Liver (tissue), 9 donors: Measurements from ENCODE around the gene RIC8B. TPM values are rescaled to one million over a fixed set of nuclear protein-coding genes. Genes with fewer than 3 reads are reported as not detected.

Source experiments
- DNase-seq: peaks from one replicate; pipeline ENCODE4 v3.0.0-alpha.2; 2017; ENCODE audit warnings: low spot score
- H3K27ac ChIP-seq, 2 donors: one replicate each; pipeline ENCODE4 v1.7.0; 2013; ENCODE audit warnings: inconsistent platforms in 2 of 2, low read length in 2 of 2, control low read depth in 1 of 2, low read depth in 1 of 2, mild to moderate bottlenecking in 1 of 2
- H3K27me3 ChIP-seq, 4 donors: one replicate each; pipeline versions ENCODE4 v1.6.1 to v1.7.0; 2013; ENCODE audit warnings: low read length in 3 of 4, inconsistent platforms in 1 of 4, mild to moderate bottlenecking in 1 of 4, moderate library complexity in 1 of 4; ENCODE audit not compliant: control insufficient read depth in 4 of 4, insufficient read depth in 4 of 4
- H3K36me3 ChIP-seq, 4 donors: one replicate each; pipeline versions ENCODE4 v1.6.1 to v1.7.0; 2013; ENCODE audit warnings: low read length in 3 of 4, mild to moderate bottlenecking in 3 of 4, low read depth in 1 of 4, moderate library complexity in 1 of 4; ENCODE audit not compliant: control insufficient read depth in 4 of 4, insufficient read depth in 3 of 4
- H3K4me1 ChIP-seq, 4 donors: one replicate each; pipeline versions ENCODE4 v1.6.1 to v1.7.0; 2013; ENCODE audit warnings: low read length in 3 of 4, mild to moderate bottlenecking in 3 of 4, moderate library complexity in 1 of 4; ENCODE audit not compliant: control insufficient read depth in 4 of 4, insufficient read depth in 4 of 4
- H3K4me3 ChIP-seq, 3 donors: one replicate each; pipeline versions ENCODE4 v1.6.1 to v1.7.0; 2013; ENCODE audit warnings: low read length in 3 of 3, control low read depth in 1 of 3, low read depth in 1 of 3, mild to moderate bottlenecking in 1 of 3
- H3K9ac ChIP-seq, 2 donors: one replicate each; pipeline ENCODE4 v1.7.0; 2013; ENCODE audit warnings: low read length in 2 of 2, mild to moderate bottlenecking in 2 of 2, moderate library complexity in 2 of 2, control low read depth in 1 of 2, low read depth in 1 of 2
- H3K9me3 ChIP-seq, 4 donors: one replicate each; pipeline versions ENCODE4 v1.6.1 to v1.7.0; 2013; ENCODE audit warnings: low read length in 3 of 4; ENCODE audit not compliant: control insufficient read depth in 4 of 4
- ATF3 ChIP-seq: IDR thresholded peaks from 2 replicates; pipeline ENCODE4 v1.6.1; 2016; ENCODE audit warnings: antibody characterized with exemption
- CTCF ChIP-seq: fragments of 150-350 bp; IDR thresholded peaks from 2 replicates; pipeline ENCODE4 v1.5.1; 2017; ENCODE audit warnings: improper control_type of control experiment, low read depth, low read length; ENCODE audit not compliant: missing input control
- EGR1 ChIP-seq, 2 donors: IDR thresholded peaks; 2 replicates each; pipeline ENCODE4 v1.6.1; 2016 to 2018; ENCODE audit warnings: antibody characterized with exemption in 2 of 2, low read depth in 2 of 2
- FOXA1 ChIP-seq: IDR thresholded peaks from 2 replicates; pipeline ENCODE4 v1.6.1; 2016; ENCODE audit warnings: antibody characterized with exemption
- FOXA2 ChIP-seq: IDR thresholded peaks from 2 replicates; pipeline ENCODE4 v1.6.1; 2016; ENCODE audit warnings: antibody characterized with exemption
- GABPA ChIP-seq, 2 donors: IDR thresholded peaks in 1 of 2; conservative IDR thresholded peaks in 1 of 2; 2 replicates each; pipeline ENCODE4 v1.6.1; 2016; ENCODE audit warnings: antibody characterized with exemption in 2 of 2, mild to moderate bottlenecking in 1 of 2, moderate library complexity in 1 of 2
- HNF4A ChIP-seq, 2 donors: conservative IDR thresholded peaks; 2 replicates each; pipeline ENCODE4 v1.6.1; 2016; ENCODE audit warnings: antibody characterized with exemption in 2 of 2, mild to moderate bottlenecking in 2 of 2
- HNF4G ChIP-seq: IDR thresholded peaks from 2 replicates; pipeline ENCODE4 v1.6.1; 2016; ENCODE audit warnings: antibody characterized with exemption
- JUND ChIP-seq, 2 donors: IDR thresholded peaks; 2 replicates each; pipeline ENCODE4 v1.6.1; 2016; ENCODE audit warnings: antibody characterized with exemption in 2 of 2
- MAX ChIP-seq: IDR thresholded peaks from 2 replicates; pipeline ENCODE4 v1.6.1; 2016; ENCODE audit warnings: antibody characterized with exemption
- NR2F2 ChIP-seq: IDR thresholded peaks from 2 replicates; pipeline ENCODE4 v1.6.1; 2016; ENCODE audit warnings: antibody characterized with exemption
- RAD21 ChIP-seq, 2 donors: IDR thresholded peaks; 2 replicates each; pipeline ENCODE4 v1.6.1; 2016; ENCODE audit warnings: antibody characterized with exemption in 2 of 2, mild to moderate bottlenecking in 2 of 2
- REST ChIP-seq: IDR thresholded peaks from 2 replicates; pipeline ENCODE4 v1.6.1; 2016; ENCODE audit warnings: antibody characterized with exemption, mild to moderate bottlenecking
- RXRA ChIP-seq, 2 donors: IDR thresholded peaks; 2 replicates each; pipeline ENCODE4 v1.6.1; 2017 to 2018; ENCODE audit warnings: antibody characterized with exemption in 2 of 2, mild to moderate bottlenecking in 1 of 2
- SP1 ChIP-seq: IDR thresholded peaks from 2 replicates; pipeline ENCODE4 v1.6.1; 2018; ENCODE audit warnings: antibody characterized with exemption, mild to moderate bottlenecking
- TAF1 ChIP-seq: conservative IDR thresholded peaks from 2 replicates; pipeline ENCODE4 v1.6.1; 2016; ENCODE audit warnings: antibody characterized with exemption, mild to moderate bottlenecking
- YY1 ChIP-seq: IDR thresholded peaks from 2 replicates; pipeline ENCODE4 v1.6.1; 2016; ENCODE audit warnings: antibody characterized with exemption, mild to moderate bottlenecking
- ZBTB33 ChIP-seq: IDR thresholded peaks from 2 replicates; pipeline ENCODE4 v1.6.1; 2016; ENCODE audit warnings: antibody characterized with exemption
- WGBS: extraction: QIAGEN DNeasy Blood & Tissue Kit; methylation state at CpG from one replicate; pipeline ENCODE4 v1.1.7; 2013; 5-methylcytosine and 5-hydroxymethylcytosine counted together
- polyA plus RNA-seq, 2 donors: library from polyadenylated mRNA; stranded (reverse) in 1 of 2; unstranded in 1 of 2; fragments of 200-250 nt in 1 of 2; fragments of >200 nt in 1 of 2; fragmentation: Nextera tagmentation in 1 of 2; extraction: Ambion mirVana in 1 of 2; gene quantifications; one replicate each; pipeline versions ENCODE4 v1.2.1 to v1.2.3, GENCODE V29; 2013 to 2015
- total RNA-seq, 2 donors: library from RNA; depleted of rRNA; stranded (reverse); fragments of >200 nt; gene quantifications; one replicate each; pipeline ENCODE4 v1.2.3, GENCODE V29; 2014
- donor health status: healthy.
- donor health status: healthy.
- donor health status: healthy.
- donor health status: healthy.
- donor health status: healthy.

RIC8B gene
- total and polyA plus RNA-seq, 4 donors: 2.7 to 15.1 (median 4.2) TPM

- no peak for DNase-seq
- no peak overlapping the region for H3K9ac ChIP-seq
- TF ChIP-seq ZBTB33 (no peak), RAD21 (IDR thresholded peaks at IDR 0.05) (no peak)
- H3K27ac ChIP-seq: no peak overlapping the region
- H3K27me3 ChIP-seq: no peaks in the 10 kb centered on the region
- H3K9me3 ChIP-seq: no peaks in the 10 kb centered on the region
- H3K4me1 ChIP-seq: no peaks in the 10 kb centered on the region
- H3K4me3 ChIP-seq: no peak overlapping the region
- no peaks in the 10 kb centered on the region for H3K36me3 ChIP-seq
- WGBS: 68% methylated on average over 3 of the region's 3 CpGs
Observed at GRCh38 chr12:106924268-106924861, 149.9 kb downstream of the RIC8B start.

GRCh38 chr12:106926657-106927056 is 152.2 kb downstream of the RIC8B start:
- H3K4me1 ChIP-seq: no peaks in the 10 kb centered on the region
- H3K9me3 ChIP-seq: no peaks in the 10 kb centered on the region
- no peak overlapping the region for H3K27ac ChIP-seq
- WGBS: 100% methylated on average over 1 of the region's 1 CpG
- TF ChIP-seq HNF4A (conservative IDR thresholded peaks at IDR 0.05) (no peak), FOXA1 (no peak), NR2F2 (no peak), YY1 (no peak)
- H3K9ac ChIP-seq: no peak overlapping the region
- no peaks in the 10 kb centered on the region for H3K27me3 ChIP-seq
- H3K4me3 ChIP-seq: no peak overlapping the region
- DNase-seq: no peak
- no peaks in the 10 kb centered on the region for H3K36me3 ChIP-seq

- Histone ChIP-seq H3K27ac (no peak overlapping the region), H3K9ac (no peak overlapping the region), H3K4me1 (no peaks in the 10 kb centered on the region), H3K4me3 (no peak overlapping the region), H3K27me3 (no peaks in the 10 kb centered on the region), H3K9me3 (no peaks in the 10 kb centered on the region), H3K36me3 (no peaks in the 10 kb centered on the region)
- TF ChIP-seq TAF1 (no peak), GABPA (IDR thresholded peaks at IDR 0.05 in 1 of 2, conservative IDR thresholded peaks at IDR 0.05 in 1 of 2) (no peak), ZBTB33 (no peak), FOXA1 (no peak), NR2F2 (no peak), JUND (IDR thresholded peaks at IDR 0.05) (no peak), HNF4A (conservative IDR thresholded peaks at IDR 0.05) (no peak), REST (no peak), RAD21 (IDR thresholded peaks at IDR 0.05) (no peak), ATF3 (no peak), EGR1 (IDR thresholded peaks at IDR 0.05; ENCODE audit: low read depth in 2 of 2) (no peak), SP1 (no peak), HNF4G (no peak), MAX (no peak), FOXA2 (no peak), RXRA (IDR thresholded peaks at IDR 0.05) (no peak), CTCF (no peak)
- no peak for DNase-seq
- 88% methylated on average over 3 of the region's 3 CpGs for WGBS
Observed at GRCh38 chr12:106934277-106934676, 159.8 kb downstream of the RIC8B start.
